ENCODE data around the gene RGMA. TPM values are rescaled to one million over a fixed set of nuclear protein-coding genes. Genes with fewer than 3 reads are reported as not detected.

The RGMA gene
- total RNA-seq, 1 experiment from 2014 or later: 3.3 TPM

DNA sequence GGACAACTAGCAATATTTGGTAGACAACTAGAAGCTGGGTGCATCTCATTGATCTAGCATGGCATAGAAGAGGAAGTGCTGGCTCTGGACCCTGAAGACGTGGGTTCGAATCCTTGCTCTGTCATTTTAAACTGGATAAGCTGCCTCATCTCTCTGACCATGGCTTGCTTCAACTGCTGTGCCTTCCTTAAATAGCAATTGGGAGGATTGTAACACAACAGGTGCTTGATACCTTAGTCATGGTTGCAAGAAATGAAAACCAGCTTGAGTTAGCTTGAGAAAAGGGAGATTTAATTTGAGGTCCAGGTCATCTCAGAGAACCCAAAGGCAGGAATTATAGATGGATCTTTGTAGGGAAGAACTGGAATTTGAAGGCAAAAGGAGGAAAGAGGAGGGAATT is 14.8 kb upstream of the RGMA start:
- no peak overlapping the region for H3K4me2 ChIP-seq
- no peaks in the 10 kb centered on the region for H3K9me2 ChIP-seq (ENCODE audit: insufficient read depth)
- BruUV-seq (replicated peaks): no TSS peak
- ChIA-PET POLR2A (ENCODE audit: unreplicated experiment) (no interaction called here), CTCF (no interaction called here)
- no peak overlapping the region for H2AFZ ChIP-seq
- no peaks in the 10 kb centered on the region; the same call in 1 of the 2 replicates for H4K20me1 ChIP-seq (ENCODE audit: insufficient read depth)
- DNase-seq: no peak
- H3K36me3 ChIP-seq (ENCODE audit: low read depth): no peaks in the 10 kb centered on the region
- no peaks in the 10 kb centered on the region for H3F3A ChIP-seq (ENCODE audit: insufficient read depth, low read depth)
- H3K9me3 ChIP-seq (ENCODE audit: insufficient read depth, low read depth): no peaks in the 10 kb centered on the region
- peaks cover 74% of the 10 kb centered on the region for H3K27me3 ChIP-seq (ENCODE audit: insufficient read depth, low read depth)
- H3K4me1 ChIP-seq (replicated peaks; ENCODE audit: insufficient read depth): no peaks in the 10 kb centered on the region
- no peak overlapping the region for H3K4me3 ChIP-seq
- intact Hi-C loops (cut with micrococcal nuclease; ENCODE audit: unreplicated experiment): no loop called here
- TF ChIP-seq, protein P1, sequence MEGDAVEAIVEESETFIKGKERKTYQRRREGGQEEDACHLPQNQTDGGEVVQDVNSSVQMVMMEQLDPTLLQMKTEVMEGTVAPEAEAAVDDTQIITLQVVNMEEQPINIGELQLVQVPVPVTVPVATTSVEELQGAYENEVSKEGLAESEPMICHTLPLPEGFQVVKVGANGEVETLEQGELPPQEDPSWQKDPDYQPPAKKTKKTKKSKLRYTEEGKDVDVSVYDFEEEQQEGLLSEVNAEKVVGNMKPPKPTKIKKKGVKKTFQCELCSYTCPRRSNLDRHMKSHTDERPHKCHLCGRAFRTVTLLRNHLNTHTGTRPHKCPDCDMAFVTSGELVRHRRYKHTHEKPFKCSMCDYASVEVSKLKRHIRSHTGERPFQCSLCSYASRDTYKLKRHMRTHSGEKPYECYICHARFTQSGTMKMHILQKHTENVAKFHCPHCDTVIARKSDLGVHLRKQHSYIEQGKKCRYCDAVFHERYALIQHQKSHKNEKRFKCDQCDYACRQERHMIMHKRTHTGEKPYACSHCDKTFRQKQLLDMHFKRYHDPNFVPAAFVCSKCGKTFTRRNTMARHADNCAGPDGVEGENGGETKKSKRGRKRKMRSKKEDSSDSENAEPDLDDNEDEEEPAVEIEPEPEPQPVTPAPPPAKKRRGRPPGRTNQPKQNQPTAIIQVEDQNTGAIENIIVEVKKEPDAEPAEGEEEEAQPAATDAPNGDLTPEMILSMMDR (conservative IDR thresholded peaks at IDR 0.05): no peak
- TF ChIP-seq EZH2 (IDR thresholded peaks at IDR 0.05; ENCODE audit: low read depth): no peak
- H3K27ac ChIP-seq: no peak overlapping the region
- H3K79me2 ChIP-seq (ENCODE audit: low read depth): no peaks in the 10 kb centered on the region

DNA sequence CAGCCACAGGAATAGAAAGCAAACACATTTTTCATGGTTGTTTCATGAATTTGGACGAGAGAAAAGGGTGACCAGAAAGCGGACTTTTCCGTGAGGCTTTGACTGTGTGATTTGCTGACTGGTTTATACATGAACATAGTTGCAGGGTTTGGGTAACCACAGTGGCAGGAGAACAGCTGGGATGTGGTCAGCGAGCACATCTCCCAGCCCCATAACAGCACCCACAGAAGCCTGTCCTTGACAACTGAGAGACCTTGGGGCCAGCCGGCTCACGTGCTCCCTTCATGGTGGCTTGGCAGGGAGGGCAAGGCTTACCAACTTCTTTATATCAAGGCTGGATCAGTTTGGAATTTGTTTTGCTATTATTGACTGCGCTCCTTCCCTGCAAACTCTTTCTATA is 13.2 kb upstream of the RGMA start:
- H3F3A ChIP-seq (ENCODE audit: insufficient read depth, low read depth): no peaks in the 10 kb centered on the region
- no TSS peak for BruUV-seq (replicated peaks)
- no peaks in the 10 kb centered on the region; the same call in 1 of the 2 replicates for H4K20me1 ChIP-seq (ENCODE audit: insufficient read depth)
- DNase-seq: no peak
- no peaks in the 10 kb centered on the region for H3K79me2 ChIP-seq (ENCODE audit: low read depth)
- no peak overlapping the region for H3K27ac ChIP-seq
- H3K27me3 ChIP-seq (ENCODE audit: insufficient read depth, low read depth): peaks cover 58% of the 10 kb centered on the region
- POLR2A ChIA-PET (ENCODE audit: unreplicated experiment): no interaction called here
- H3K4me2 ChIP-seq: no peak overlapping the region
- H3K9me2 ChIP-seq (ENCODE audit: insufficient read depth): no peaks in the 10 kb centered on the region
- H2AFZ ChIP-seq: no peak overlapping the region
- H3K9me3 ChIP-seq (ENCODE audit: insufficient read depth, low read depth): no peaks in the 10 kb centered on the region
- no peaks in the 10 kb centered on the region for H3K4me1 ChIP-seq (replicated peaks; ENCODE audit: insufficient read depth)
- no peaks in the 10 kb centered on the region for H3K36me3 ChIP-seq (ENCODE audit: low read depth)
- no peak for TF ChIP-seq EZH2 (IDR thresholded peaks at IDR 0.05; ENCODE audit: low read depth)
- TF ChIP-seq, protein P1 (conservative IDR thresholded peaks at IDR 0.05): no peak
- CTCF ChIA-PET: no interaction called here
- intact Hi-C loops (cut with micrococcal nuclease; ENCODE audit: unreplicated experiment): no loop called here
- H3K4me3 ChIP-seq: no peak overlapping the region

DNA sequence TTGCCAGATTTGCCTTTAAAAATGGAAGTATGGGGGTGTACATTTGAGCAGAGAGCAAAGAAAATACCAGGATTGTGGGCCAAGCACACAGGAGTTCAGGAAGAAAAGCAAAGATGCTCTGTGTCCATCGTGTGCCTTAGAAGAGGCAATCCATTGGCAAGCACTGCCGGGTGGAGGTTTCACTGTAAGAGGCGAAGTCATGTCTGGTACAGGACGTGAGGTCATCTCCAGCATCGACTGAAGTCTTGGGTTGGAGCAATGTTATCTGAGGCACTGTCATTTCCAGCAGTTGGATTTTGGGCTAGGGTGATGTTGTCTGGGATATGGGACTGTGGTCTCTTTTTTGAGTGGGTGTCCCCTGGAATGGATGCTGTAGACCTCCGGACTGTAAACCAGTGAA is 4.8 kb upstream of the RGMA start:
- Histone ChIP-seq H3K79me2 (ENCODE audit: low read depth) (no peaks in the 10 kb centered on the region), H3K36me3 (ENCODE audit: low read depth) (no peaks in the 10 kb centered on the region), H4K20me1 (ENCODE audit: insufficient read depth) (no peaks in the 10 kb centered on the region), H3K27ac (no peak overlapping the region), H3K4me1 (replicated peaks; ENCODE audit: insufficient read depth) (no peaks in the 10 kb centered on the region), H3K4me2 (no peak overlapping the region), H3K4me3 (no peak overlapping the region), H3F3A (ENCODE audit: insufficient read depth, low read depth) (no peaks in the 10 kb centered on the region), H2AFZ (no peak overlapping the region), H3K9me2 (ENCODE audit: insufficient read depth) (no peaks in the 10 kb centered on the region), H3K27me3 (ENCODE audit: insufficient read depth, low read depth) (peaks cover 8% of the 10 kb centered on the region), H3K9me3 (ENCODE audit: insufficient read depth, low read depth) (no peaks in the 10 kb centered on the region)
- POLR2A ChIA-PET (ENCODE audit: unreplicated experiment): no interaction called here
- intact Hi-C loops (cut with micrococcal nuclease; ENCODE audit: unreplicated experiment): no loop called here
- DNase-seq: no peak
- TF ChIP-seq EZH2 (IDR thresholded peaks at IDR 0.05; ENCODE audit: low read depth): no peak
- TF ChIP-seq, protein P1 (conservative IDR thresholded peaks at IDR 0.05): no peak
- BruUV-seq (replicated peaks): no TSS peak
- CTCF ChIA-PET: no interaction called here

Data from PC-9 (cell line).